Gastrocnemius medialis (tissue), 4 donors: Measurements from ENCODE around the gene HELB.

Experiments
- POLR2A ChIP-seq, 2 donors: fragments of 450-650 bp; IDR thresholded peaks; one replicate each; pipeline ENCODE4 v1.6.1; 2017; ENCODE audit warnings: antibody characterized with exemption in 2 of 2, mild to moderate bottlenecking in 2 of 2, moderate library complexity in 2 of 2
- TF ChIP-seq, protein P1 (sequence below), 5 experiments: fragments of 450-650 bp in 3 of 5; fragments of 200-600 bp in 2 of 5; sonication (generic) in 2 of 5; IDR thresholded peaks in 4 of 5; conservative IDR thresholded peaks in 1 of 5; 1 replicate in 4 of 5; 2 replicates in 1 of 5; pipeline ENCODE4 v1.5.1; 2016 to 2019; ENCODE audit warnings: antibody characterized with exemption in 5 of 5, mild to moderate bottlenecking in 3 of 5, moderate library complexity in 3 of 5

DNA sequence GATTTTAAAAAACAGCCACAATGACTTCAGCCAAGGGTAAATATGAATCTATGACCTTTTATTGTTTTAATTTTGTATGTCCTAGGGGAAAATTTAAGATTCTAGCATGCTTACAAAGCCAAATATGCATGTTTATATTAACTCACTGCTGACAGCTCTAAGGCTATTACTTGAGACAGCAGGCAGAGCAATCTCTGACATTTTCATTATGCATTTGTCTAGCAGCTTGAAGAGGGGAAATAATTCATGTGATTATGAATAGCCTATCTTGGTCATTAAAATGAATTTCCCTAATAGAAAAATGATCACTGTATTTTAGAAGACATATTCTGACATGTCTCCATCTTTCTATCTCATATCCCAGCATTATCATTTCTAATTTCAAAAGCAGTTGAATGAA lies 46.6 kb upstream of the HELB start:
- TF ChIP-seq, protein P1, sequence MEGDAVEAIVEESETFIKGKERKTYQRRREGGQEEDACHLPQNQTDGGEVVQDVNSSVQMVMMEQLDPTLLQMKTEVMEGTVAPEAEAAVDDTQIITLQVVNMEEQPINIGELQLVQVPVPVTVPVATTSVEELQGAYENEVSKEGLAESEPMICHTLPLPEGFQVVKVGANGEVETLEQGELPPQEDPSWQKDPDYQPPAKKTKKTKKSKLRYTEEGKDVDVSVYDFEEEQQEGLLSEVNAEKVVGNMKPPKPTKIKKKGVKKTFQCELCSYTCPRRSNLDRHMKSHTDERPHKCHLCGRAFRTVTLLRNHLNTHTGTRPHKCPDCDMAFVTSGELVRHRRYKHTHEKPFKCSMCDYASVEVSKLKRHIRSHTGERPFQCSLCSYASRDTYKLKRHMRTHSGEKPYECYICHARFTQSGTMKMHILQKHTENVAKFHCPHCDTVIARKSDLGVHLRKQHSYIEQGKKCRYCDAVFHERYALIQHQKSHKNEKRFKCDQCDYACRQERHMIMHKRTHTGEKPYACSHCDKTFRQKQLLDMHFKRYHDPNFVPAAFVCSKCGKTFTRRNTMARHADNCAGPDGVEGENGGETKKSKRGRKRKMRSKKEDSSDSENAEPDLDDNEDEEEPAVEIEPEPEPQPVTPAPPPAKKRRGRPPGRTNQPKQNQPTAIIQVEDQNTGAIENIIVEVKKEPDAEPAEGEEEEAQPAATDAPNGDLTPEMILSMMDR (IDR thresholded peaks at IDR 0.05 in 4 of 5, conservative IDR thresholded peaks at IDR 0.05 in 1 of 5): no peak
- TF ChIP-seq POLR2A (IDR thresholded peaks at IDR 0.05): no peak
